ENCODE measurements around the gene PSMC5. TPM values are rescaled to one million over a fixed set of nuclear protein-coding genes. Genes with fewer than 3 reads are reported as not detected.
A peak's percentile ranks its signal among the peaks of the same experiment; 100 is the strongest.

Gene PSMC5
- total RNA-seq, 3 donors from 2014 or later = 98.3 to 110 (median 104) TPM

- H3K4me3 ChIP-seq = no peak overlapping the region
- H3K9me3 ChIP-seq = no peaks in the 10 kb centered on the region
- no peak for DNase-seq (ENCODE audit: low spot score in 2 of 2)
- H3K36me3 ChIP-seq = no peaks in the 10 kb centered on the region
- peaks cover 4 to 15% of the 10 kb centered on the region in 2 donors for H3K4me1 ChIP-seq
- H3K27ac ChIP-seq = no peak overlapping the region
- no peak for TF ChIP-seq POLR2AphosphoS5 (IDR thresholded peaks at IDR 0.05)
- no peak for TF ChIP-seq POLR2A (IDR thresholded peaks at IDR 0.05)
- no peak for TF ChIP-seq CTCF (IDR thresholded peaks at IDR 0.05)
- H3K27me3 ChIP-seq = no peaks in the 10 kb centered on the region
- intact Hi-C loops (cut with DNase I; ENCODE audit: low total_unique reads) = no loop called here
These were observed 4.3 kb downstream of the PSMC5 start for GRCh38 chr17:63831505-63831904.

GRCh38 chr17:63832014-63832413 is 4.8 kb downstream of the PSMC5 start:
- peaks cover 4 to 20% of the 10 kb centered on the region in 2 donors for H3K4me1 ChIP-seq
- intact Hi-C loops (cut with DNase I; ENCODE audit: low total_unique reads) = no loop called here
- no peak overlapping the region for H3K4me3 ChIP-seq
- no peaks in the 10 kb centered on the region for H3K9me3 ChIP-seq
- TF ChIP-seq POLR2AphosphoS5 (IDR thresholded peaks at IDR 0.05) (no peak), CTCF (IDR thresholded peaks at IDR 0.05) (no peak), POLR2A (IDR thresholded peaks at IDR 0.05) (no peak)
- no peaks in the 10 kb centered on the region for H3K27me3 ChIP-seq
- H3K36me3 ChIP-seq = no peaks in the 10 kb centered on the region
- H3K27ac ChIP-seq = no peak overlapping the region
- no peak for DNase-seq (ENCODE audit: low spot score in 2 of 2)

- peaks cover 5 to 24% of the 10 kb centered on the region in 2 donors for H3K4me1 ChIP-seq
- no peaks in the 10 kb centered on the region for H3K36me3 ChIP-seq
- TF ChIP-seq POLR2A (IDR thresholded peaks at IDR 0.05) (no peak), POLR2AphosphoS5 (IDR thresholded peaks at IDR 0.05) (no peak), CTCF (IDR thresholded peaks at IDR 0.05) (no peak)
- intact Hi-C loops (cut with DNase I; ENCODE audit: low total_unique reads) = no loop called here
- no peaks in the 10 kb centered on the region for H3K9me3 ChIP-seq
- DNase-seq (ENCODE audit: low spot score in 2 of 2) = no peak
- no peak overlapping the region for H3K4me3 ChIP-seq
- no peak overlapping the region for H3K27ac ChIP-seq
- no peaks in the 10 kb centered on the region for H3K27me3 ChIP-seq
These were observed 5.2 kb downstream of the PSMC5 start for GRCh38 chr17:63832455-63832854.

- Histone ChIP-seq H3K4me1 (peaks cover 10 to 28% of the 10 kb centered on the region in 2 donors), H3K4me3 (no peak overlapping the region), H3K36me3 (no peaks in the 10 kb centered on the region), H3K27me3 (no peaks in the 10 kb centered on the region), H3K9me3 (no peaks in the 10 kb centered on the region), H3K27ac (peak overlapping the region in 1 of 2 donors; percentile 5)
- intact Hi-C loops (cut with DNase I; ENCODE audit: low total_unique reads) = no loop called here
- no peak for TF ChIP-seq POLR2A (IDR thresholded peaks at IDR 0.05)
- TF ChIP-seq CTCF (IDR thresholded peaks at IDR 0.05) = no peak
- TF ChIP-seq POLR2AphosphoS5 (IDR thresholded peaks at IDR 0.05) = no peak
- no peak for DNase-seq (ENCODE audit: low spot score in 2 of 2)
These were observed 6.0 kb downstream of the PSMC5 start for GRCh38 chr17:63833026-63833740.

- Histone ChIP-seq H3K27ac (peak overlapping the region in 1 of 2 donors; percentile 45), H3K27me3 (no peaks in the 10 kb centered on the region), H3K36me3 (no peaks in the 10 kb centered on the region), H3K4me3 (no peak overlapping the region), H3K9me3 (no peaks in the 10 kb centered on the region), H3K4me1 (peaks cover 11 to 30% of the 10 kb centered on the region in 2 donors)
- DNase-seq (ENCODE audit: low spot score in 2 of 2) = no peak
- intact Hi-C loops (cut with DNase I; ENCODE audit: low total_unique reads) = no loop called here
- no peak for TF ChIP-seq CTCF (IDR thresholded peaks at IDR 0.05)
- no peak for TF ChIP-seq POLR2A (IDR thresholded peaks at IDR 0.05)
- no peak for TF ChIP-seq POLR2AphosphoS5 (IDR thresholded peaks at IDR 0.05)
These were observed 6.6 kb downstream of the PSMC5 start for GRCh38 chr17:63833741-63834373.

Data from breast epithelium (tissue), 4 donors.